ENCODE measurements around the gene CREBBP.

GRCh38 chr16:3727806-3728381 is 152.6 kb downstream of the CREBBP start:
- TF ChIP-seq ZNF431 (CRISPR knock-in tag; IDR thresholded peaks at IDR 0.05): no peak
- TF ChIP-seq CHD2 (IDR thresholded peaks at IDR 0.05; ENCODE audit: low read depth, low read length): no peak

Measured in K562 (cell line).